PFSK-1 (cell line): ENCODE data around the gene TFG.

Experiments used
- FOXP2 ChIP-seq: optimal IDR thresholded peaks from 2 replicates; pipeline ENCODE3; 2011; ENCODE audit warnings: borderline replicate concordance, control low read depth, inconsistent platforms; ENCODE audit not compliant: insufficient read depth; ENCODE audit errors: extremely low read length, extremely low read depth
- POLR2AphosphoS5 ChIP-seq: IDR thresholded peaks from 2 replicates; pipeline ENCODE4 v1.6.1; 2012; ENCODE audit warnings: low read depth, mild to moderate bottlenecking, control low read depth, low read length, moderate library complexity
- SIN3A ChIP-seq: IDR thresholded peaks from 2 replicates; pipeline ENCODE4 v1.6.1; 2012; ENCODE audit warnings: mild to moderate bottlenecking, low read length, moderate library complexity, borderline replicate concordance; ENCODE audit not compliant: insufficient read depth
- TAF1 ChIP-seq: IDR thresholded peaks from 2 replicates; pipeline ENCODE4 v1.6.1; 2012; ENCODE audit warnings: low read length, control low read depth, borderline replicate concordance; ENCODE audit not compliant: insufficient read depth
- TF ChIP-seq, protein P1 (sequence below), 2 experiments: IDR thresholded peaks; 2 replicates each; pipeline versions ENCODE4 v1.6.1 to v1.8.0; 2011 to 2012; ENCODE audit warnings: low read depth in 2 of 2, low read length in 2 of 2, control low read depth in 1 of 2, inconsistent platforms in 1 of 2, mild to moderate bottlenecking in 1 of 2, moderate library complexity in 1 of 2; ENCODE audit not compliant: insufficient read depth in 1 of 2

The TFG gene

DNA sequence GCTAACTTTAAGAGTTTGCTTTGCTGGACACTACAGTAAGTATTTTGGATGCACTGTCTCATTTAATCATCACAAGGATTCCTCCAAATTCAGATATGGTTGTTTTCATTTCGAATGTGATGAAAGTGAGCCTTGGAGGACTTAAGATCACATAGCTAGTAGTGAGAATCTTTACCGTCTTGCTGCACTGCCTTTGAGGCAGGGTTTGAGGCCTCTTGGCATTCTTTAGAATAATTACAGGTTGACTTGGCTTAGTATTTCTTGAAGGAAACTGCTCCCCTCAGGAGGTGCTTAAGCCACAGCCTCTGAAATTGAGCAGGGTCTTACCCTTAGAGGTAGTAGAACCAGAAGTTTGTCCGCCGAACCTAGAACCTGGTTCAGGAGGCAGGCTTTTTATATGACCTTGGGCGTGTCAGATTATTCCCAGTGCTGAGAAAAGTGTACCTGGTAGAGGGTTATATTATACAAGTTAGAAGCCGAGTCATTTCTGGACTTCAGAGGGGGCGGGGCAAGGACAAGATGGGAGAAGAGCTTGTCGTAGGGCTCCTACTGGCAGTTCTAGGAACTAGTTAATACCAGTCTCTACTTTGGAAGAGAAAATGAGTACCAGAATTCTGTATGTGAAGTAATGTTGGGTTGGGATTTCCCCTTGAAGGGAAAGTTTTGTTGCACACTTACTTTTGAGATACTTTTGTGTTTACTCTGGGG lies 1.1 kb downstream of the TFG start:
- TF ChIP-seq SIN3A: no peak

DNA sequence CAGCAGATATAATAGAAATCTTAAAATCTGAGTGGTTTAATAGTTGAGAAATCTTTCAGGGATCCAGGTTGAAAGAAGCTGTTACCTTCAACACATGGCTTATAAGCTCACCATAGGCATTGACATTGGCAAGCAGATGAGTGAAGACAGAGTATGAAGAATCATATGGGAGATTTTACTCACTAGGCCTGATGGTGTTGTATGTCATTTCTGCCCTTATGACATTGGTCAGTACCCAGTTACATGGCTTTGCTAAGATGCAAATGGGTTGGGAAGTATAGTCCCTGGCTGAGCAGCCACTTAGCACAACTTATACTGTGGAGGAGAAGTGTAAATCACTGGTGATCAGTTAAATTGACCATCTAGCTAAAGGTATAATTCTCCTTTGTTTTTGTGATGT lies 5.9 kb downstream of the TFG start:
- no peak for TF ChIP-seq SIN3A
- TF ChIP-seq, protein P1, sequence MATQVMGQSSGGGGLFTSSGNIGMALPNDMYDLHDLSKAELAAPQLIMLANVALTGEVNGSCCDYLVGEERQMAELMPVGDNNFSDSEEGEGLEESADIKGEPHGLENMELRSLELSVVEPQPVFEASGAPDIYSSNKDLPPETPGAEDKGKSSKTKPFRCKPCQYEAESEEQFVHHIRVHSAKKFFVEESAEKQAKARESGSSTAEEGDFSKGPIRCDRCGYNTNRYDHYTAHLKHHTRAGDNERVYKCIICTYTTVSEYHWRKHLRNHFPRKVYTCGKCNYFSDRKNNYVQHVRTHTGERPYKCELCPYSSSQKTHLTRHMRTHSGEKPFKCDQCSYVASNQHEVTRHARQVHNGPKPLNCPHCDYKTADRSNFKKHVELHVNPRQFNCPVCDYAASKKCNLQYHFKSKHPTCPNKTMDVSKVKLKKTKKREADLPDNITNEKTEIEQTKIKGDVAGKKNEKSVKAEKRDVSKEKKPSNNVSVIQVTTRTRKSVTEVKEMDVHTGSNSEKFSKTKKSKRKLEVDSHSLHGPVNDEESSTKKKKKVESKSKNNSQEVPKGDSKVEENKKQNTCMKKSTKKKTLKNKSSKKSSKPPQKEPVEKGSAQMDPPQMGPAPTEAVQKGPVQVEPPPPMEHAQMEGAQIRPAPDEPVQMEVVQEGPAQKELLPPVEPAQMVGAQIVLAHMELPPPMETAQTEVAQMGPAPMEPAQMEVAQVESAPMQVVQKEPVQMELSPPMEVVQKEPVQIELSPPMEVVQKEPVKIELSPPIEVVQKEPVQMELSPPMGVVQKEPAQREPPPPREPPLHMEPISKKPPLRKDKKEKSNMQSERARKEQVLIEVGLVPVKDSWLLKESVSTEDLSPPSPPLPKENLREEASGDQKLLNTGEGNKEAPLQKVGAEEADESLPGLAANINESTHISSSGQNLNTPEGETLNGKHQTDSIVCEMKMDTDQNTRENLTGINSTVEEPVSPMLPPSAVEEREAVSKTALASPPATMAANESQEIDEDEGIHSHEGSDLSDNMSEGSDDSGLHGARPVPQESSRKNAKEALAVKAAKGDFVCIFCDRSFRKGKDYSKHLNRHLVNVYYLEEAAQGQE (IDR thresholded peaks at IDR 0.05; ENCODE audit: insufficient read depth in 1 of 2, low read depth in 2 of 2, low read length in 2 of 2): no peak
- TF ChIP-seq FOXP2: no peak
- TF ChIP-seq POLR2AphosphoS5: no peak
- TF ChIP-seq TAF1: no peak

DNA sequence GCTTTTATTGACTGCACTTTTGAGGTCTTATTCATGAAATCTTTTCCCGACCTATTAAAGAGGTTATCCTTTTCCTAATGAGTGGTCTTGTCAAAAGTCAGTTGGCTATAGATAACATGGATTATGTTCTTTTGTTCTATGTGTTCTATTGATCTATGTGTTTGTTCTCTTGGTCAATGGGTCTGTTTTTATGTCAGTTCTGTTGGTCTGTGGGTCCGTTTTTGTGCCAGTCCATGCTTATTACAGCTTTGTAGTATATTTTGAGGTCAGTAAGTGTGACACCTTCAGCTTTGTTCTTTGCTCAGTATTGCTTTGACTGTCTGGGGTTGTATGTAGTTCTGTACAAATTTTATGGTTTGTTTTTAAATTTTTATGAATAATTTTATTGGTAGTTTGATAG lies 7.8 kb downstream of the TFG start:
- TF ChIP-seq, protein P1 (IDR thresholded peaks at IDR 0.05; ENCODE audit: insufficient read depth in 1 of 2, low read depth in 2 of 2, low read length in 2 of 2): no peak
- TF ChIP-seq SIN3A: no peak
- no peak for TF ChIP-seq TAF1

DNA sequence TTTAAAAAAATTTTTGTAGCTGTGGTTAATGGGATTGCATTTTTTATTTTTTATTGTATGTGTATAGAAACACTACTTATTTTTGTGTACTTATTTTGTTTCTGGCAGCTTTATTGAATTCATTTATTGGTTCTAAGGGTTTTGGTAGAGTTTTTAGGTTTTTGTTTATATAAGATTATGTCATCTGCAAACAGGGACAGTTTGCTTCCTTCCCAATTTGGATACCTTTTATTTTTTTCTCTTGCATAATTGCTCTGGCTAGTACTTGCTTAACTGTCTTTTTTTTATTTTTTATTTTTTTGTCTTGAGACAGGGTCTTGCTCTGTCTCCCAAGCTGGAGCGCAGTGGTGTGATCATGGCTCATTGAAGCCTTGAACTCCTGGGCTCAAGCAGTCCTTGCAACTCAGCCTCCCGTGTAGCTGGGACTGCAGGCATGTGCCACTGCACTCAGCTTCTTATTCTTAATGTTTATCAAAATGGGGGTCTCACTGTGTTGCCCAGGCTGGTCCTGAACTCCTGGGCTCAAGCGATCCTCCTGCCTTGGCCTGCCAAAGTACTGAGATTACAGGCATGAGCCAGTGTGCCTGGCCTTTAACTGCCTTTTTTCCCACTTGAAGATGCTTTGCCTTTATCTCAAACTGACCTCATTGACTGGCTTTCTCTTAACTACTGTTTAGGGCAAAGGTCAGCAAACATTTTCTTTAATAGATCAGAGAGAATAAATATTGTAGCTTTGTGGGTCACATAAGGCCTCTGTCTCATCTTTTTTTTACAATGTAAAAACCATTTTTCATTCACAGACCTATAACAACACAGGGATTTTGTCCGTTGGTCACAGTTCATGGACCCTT lies 8.6 kb downstream of the TFG start:
- TF ChIP-seq, protein P1 (IDR thresholded peaks at IDR 0.05; ENCODE audit: insufficient read depth in 1 of 2, low read depth in 2 of 2, low read length in 2 of 2): no peak
- TF ChIP-seq SIN3A (no peak), POLR2AphosphoS5 (no peak), TAF1 (no peak), FOXP2 (no peak)

DNA sequence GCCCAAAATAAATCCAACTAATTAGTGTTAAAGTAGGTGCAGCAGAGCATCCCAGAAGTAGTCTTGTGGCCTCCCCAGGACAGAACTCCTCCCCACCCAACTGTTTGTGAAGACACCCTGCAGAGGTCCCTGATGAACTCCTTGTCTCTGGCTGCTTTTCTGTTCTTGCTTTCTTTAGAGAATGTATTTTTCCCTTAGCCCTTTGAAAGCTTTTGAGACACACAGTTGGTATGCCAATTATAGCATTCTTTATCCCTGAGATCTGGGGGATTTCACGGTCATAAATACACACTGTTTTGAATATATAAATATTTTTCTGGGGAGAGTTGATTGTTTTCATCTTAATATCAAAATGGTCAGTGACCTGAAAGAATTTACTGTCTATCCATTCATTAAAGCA lies 9.8 kb downstream of the TFG start:
- TF ChIP-seq, protein P1 (IDR thresholded peaks at IDR 0.05; ENCODE audit: insufficient read depth in 1 of 2, low read depth in 2 of 2, low read length in 2 of 2): no peak
- TF ChIP-seq POLR2AphosphoS5 (no peak), TAF1 (no peak), FOXP2 (no peak), SIN3A (no peak)
